GM12801 (cell line): ENCODE data around the gene FIGN.

ENCODE experiments used
- TF ChIP-seq, protein P1 (sequence below): IDR thresholded peaks from one replicate; pipeline ENCODE4 v1.5.1; 2011; ENCODE audit warnings: control low read depth; ENCODE audit not compliant: insufficient read length; ENCODE audit errors: extremely low read depth

Gene FIGN

DNA sequence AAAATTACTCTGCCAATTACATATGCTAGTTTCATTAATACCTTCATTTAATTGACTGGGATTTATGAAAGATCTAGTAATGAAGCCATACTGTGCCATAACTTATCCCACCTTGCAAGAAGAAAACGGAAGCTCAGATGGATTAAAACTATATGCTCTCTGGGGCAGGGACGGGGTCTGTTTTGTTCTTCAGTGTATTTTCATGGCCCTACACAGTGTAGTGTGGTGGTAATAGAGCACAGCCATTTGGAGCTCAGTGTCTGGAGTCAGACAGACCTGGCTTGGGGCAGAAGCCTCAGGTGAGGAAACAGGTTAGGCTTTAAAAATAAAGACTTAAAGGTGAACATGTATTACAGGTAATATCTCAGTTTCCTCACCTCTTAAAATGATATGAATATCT lies 62.3 kb downstream of the FIGN start:
- TF ChIP-seq, protein P1, sequence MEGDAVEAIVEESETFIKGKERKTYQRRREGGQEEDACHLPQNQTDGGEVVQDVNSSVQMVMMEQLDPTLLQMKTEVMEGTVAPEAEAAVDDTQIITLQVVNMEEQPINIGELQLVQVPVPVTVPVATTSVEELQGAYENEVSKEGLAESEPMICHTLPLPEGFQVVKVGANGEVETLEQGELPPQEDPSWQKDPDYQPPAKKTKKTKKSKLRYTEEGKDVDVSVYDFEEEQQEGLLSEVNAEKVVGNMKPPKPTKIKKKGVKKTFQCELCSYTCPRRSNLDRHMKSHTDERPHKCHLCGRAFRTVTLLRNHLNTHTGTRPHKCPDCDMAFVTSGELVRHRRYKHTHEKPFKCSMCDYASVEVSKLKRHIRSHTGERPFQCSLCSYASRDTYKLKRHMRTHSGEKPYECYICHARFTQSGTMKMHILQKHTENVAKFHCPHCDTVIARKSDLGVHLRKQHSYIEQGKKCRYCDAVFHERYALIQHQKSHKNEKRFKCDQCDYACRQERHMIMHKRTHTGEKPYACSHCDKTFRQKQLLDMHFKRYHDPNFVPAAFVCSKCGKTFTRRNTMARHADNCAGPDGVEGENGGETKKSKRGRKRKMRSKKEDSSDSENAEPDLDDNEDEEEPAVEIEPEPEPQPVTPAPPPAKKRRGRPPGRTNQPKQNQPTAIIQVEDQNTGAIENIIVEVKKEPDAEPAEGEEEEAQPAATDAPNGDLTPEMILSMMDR = no peak

DNA sequence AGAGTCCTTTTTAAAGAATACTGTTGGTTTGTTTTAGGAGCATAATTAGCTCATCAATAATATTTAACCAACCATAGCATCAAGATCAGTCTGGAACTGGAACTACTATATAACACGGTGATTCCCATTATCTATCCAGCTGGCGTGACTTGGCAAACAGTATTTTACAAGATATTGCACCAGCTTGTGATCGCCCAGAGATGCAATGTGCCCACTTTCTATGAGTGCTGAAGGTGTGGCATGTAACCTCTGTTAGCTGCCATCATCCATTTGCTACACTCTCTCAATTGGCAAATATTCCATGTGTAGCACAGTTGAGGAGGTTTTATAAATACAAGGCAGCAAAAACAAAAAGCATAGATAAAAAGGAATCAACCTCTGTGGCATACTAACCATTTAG lies 64.9 kb downstream of the FIGN start:
- TF ChIP-seq, protein P1 = no peak

DNA sequence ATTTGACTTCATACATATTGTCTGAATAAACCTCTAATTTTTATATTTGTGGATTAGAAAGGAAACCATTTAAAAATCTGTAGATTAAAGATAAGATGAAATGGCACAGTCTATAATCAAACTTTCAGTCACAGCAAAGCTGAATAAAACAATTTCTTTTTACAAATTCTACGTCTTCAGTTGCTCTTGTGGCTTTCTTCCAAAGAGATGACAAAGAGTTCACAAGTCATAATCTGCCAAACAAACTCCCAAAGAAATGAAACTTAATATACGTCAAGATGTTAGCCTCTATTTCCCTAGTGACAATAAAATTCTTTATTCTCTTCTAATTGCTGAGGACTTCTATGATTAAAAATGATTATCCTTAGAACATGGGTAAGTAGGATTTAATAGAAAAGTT lies 66.3 kb downstream of the FIGN start:
- TF ChIP-seq, protein P1 = no peak

DNA sequence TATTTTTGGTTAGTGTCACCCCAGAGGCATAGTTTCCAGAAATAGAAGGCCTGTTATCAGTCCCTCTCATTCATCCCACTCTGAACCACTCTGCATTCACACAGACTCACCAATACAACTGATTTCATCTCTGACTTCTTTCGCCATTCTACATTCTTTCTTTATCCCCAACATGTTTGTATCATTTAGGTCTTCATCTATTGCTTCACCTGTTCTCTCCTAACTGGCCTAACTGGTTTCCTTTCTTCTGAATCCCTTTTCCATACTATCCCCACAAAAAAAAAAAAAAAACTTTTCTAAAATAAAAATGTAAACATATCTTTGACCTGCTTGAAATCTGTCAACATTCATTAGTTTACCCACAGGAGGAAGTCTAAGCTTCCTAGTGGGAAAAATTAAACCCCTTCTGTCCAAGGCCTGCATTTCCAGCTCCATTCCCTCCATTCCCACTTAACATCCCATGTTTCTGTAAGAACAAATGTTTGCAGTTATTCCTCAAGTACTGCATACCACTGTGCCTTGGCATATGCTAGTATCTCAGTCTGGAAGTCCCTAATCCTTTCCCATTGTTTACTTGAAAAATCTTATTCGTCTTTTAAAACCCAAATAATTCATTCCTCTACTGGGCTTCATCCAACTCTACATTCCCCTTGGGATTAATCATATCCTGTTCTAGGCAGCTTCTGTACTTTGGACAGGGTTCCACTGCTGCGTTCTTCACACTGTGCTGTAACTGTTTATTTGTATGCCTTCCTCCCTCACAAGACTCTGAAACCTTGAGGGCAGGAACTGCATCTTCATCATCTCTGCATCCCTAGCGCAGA lies 68.5 kb downstream of the FIGN start:
- TF ChIP-seq, protein P1 = no peak

DNA sequence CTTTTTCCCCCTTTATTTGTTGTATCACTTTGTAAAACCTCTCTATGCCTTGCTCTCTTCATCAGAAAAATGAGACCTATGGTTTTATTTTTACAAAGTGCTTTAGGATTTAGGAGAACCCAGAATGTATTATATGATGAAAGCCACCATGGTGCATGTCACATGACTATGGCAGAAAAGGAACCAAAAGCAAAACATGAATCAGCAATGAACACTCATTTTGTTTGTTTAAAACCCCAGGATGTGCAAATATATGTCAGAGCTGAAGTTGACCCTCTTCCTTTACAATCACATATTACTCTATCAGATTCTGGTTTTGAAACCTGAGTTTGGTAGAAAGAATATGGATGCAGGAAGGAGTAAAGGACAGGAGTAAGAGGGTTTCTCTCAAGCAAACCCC lies 70.0 kb downstream of the FIGN start:
- TF ChIP-seq, protein P1 = no peak

DNA sequence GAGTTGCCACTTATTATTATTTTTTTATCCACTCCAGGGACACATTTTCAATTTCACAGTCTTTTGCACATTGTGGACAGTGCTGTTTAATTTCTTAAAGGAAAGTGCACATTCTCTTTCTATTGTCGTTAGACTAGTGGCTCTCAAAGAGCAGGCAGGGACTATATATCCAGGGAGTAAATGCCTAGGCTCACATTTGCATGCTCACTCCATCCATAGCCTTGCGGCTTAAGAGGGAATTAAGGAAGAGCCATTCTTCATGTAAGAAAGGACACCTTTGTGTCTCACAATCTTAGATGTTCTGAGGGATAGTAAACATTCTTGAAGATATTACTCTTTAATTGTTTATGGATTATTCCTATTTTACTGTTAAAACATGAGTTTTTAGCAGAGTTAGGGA lies 70.8 kb downstream of the FIGN start:
- TF ChIP-seq, protein P1 = no peak

DNA sequence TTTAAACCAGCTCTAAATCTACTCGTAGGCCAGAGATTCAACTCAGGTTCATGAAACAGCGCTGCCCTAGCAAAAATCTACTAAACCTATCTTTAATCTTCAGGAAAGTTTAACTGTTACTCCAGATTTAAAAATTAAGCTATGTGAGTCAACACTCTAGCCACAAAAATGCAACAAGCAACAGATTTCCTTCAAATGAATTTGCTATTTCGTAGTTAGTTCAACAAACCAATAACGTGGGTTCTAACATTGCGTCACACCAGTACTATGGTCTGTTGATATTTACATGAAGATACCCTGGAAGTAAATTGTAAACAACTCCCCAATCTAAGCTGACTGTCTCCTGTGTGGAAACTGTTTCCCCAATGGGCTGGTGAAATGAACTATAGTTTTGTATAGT lies 71.2 kb downstream of the FIGN start:
- TF ChIP-seq, protein P1 = no peak
